D721Med (cell line): ENCODE data around the gene SKOR1.

Experiments
- DNase-seq: peaks from one replicate; pipeline ENCODE4 v3.0.0; 2011; ENCODE audit warnings: low spot score; ENCODE audit not compliant: insufficient read length
- FAIRE-seq: peaks from 2 replicates; lab custom pipeline; 2011; peaks lifted over from hg19 to GRCh38; lab: Jason Lieb, UNC
- TF ChIP-seq, protein P1 (sequence below): IDR thresholded peaks from 2 replicates; pipeline ENCODE4 v1.5.1; 2012; ENCODE audit warnings: mild to moderate bottlenecking, control low read depth; ENCODE audit not compliant: insufficient read depth; ENCODE audit errors: missing control alignments

SKOR1 gene

DNA sequence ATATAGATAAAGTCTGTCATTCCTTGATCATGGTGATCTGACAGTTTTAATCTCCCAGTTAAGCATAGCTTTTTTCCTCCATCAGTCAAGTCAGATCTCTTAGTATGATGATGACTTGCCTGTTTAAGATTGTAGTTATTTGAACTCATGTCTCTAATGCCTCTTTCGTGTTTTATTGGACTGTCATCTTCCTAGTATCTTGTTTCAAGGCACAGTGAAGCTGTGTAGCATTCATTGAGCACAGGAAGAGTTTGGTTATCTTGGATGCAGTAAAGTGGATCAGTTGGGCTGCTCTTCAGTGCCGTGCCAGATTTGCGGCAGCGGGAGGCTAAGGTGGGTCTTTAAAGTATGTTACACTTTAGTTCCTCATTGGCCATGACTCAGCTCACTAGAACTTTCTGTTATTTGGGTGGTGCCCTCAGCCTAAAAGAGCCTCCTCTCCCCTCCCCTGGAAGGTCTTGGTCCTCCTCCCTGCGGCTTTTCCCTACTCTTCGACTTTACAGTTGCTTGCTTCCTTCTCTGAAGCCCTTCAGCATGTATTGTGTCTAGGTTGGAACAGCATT is 45.7 kb upstream of the SKOR1 start:
- no peak for FAIRE-seq
- TF ChIP-seq, protein P1, sequence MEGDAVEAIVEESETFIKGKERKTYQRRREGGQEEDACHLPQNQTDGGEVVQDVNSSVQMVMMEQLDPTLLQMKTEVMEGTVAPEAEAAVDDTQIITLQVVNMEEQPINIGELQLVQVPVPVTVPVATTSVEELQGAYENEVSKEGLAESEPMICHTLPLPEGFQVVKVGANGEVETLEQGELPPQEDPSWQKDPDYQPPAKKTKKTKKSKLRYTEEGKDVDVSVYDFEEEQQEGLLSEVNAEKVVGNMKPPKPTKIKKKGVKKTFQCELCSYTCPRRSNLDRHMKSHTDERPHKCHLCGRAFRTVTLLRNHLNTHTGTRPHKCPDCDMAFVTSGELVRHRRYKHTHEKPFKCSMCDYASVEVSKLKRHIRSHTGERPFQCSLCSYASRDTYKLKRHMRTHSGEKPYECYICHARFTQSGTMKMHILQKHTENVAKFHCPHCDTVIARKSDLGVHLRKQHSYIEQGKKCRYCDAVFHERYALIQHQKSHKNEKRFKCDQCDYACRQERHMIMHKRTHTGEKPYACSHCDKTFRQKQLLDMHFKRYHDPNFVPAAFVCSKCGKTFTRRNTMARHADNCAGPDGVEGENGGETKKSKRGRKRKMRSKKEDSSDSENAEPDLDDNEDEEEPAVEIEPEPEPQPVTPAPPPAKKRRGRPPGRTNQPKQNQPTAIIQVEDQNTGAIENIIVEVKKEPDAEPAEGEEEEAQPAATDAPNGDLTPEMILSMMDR = no peak
- DNase-seq = no peak

DNA sequence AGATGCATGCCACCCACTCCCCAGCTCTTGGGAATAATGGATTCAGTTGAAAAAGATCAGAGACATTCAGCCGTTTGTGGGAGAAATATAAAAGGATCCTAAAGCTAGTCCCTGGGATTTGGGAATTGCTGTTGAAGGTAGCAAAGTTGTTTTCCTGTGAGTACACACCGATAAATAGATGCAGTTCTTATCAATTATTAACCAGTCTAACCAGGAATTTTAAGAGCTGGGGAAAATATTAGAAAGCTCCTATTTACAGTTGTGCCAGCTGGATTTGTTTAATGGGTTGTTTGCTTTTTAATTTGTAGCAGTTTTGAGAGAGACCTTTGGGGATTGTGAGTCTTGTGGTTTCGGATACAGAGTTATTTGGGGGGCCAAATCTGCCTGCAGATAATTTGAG is 44.2 kb upstream of the SKOR1 start:
- no peak for FAIRE-seq
- TF ChIP-seq, protein P1 = no peak
- DNase-seq = no peak

DNA sequence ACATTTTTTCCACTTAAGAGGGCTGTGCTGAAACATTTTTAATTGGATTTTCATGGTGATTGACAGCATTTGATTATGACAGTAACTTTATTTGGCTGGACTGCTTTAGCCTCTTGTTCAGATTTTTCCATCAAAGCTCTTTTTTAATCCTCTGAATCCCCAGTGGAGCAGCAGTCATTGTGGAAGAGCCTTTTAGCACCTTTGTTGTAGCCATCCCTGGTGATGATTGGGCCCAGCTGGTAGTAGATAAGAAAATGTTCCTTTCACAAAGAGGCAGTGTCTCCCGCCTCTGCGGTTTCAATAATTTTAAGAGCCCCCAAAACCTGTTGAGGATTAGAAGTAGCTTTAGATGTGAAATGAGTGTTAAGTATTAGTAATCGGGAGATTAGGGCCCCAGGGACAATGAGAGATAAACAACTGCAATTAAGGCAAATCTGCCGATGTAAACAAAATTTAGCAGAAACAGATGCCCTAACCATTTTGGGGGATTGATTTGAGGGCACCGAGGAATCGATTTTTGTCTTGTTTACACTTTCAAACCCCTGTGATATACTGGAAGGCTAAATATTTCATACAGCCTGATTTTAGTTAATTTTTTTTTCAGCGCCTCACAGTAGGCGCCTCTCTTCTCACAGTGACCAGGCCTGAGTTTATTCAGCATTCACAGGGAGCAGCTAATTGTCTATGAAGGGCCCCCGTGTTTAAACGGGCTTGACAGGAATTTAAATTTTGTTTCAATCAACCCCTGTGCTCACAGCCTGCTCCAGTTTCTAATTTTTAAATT is 43.2 kb upstream of the SKOR1 start:
- FAIRE-seq (peak; percentile 93), DNase-seq (peak; percentile 29)
- TF ChIP-seq, protein P1 = no peak

DNA sequence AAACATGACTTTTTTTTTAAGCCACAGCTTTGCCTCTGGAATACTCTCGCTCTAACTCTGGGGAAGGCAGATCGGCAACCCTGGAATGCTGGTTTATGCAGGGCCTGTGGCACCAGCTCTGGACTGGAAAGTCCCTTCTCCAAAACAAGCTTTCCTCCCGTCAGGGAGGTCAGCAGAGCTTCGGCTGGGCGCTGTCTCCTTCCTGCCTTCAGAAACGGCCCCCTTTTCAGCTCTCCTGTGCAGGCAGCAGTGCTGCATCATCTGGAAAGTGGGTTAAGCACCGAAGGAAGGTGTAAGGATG is 42.7 kb upstream of the SKOR1 start:
- TF ChIP-seq, protein P1 = no peak
- no peak for DNase-seq
- FAIRE-seq = no peak

DNA sequence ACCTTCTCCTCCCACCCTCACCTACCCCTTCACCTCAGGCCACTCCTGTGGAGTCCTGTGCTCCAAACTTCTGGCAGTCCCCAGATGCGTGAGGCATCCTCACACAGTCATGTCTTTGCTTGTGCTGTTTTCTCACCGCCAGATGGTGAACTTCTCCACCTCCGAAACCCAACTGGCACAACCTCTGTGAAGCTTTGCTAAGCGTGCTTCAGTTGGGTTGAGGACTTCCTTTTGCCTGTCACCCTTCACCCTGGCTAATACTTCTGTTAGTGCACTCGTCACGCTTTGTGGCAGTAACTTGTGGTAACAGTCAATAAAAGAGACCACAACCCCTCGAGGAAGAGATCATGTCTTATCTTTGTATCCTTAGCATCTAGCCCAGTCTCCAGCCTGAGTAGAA is 42.0 kb upstream of the SKOR1 start:
- TF ChIP-seq, protein P1 = no peak
- DNase-seq = no peak
- FAIRE-seq = no peak

DNA sequence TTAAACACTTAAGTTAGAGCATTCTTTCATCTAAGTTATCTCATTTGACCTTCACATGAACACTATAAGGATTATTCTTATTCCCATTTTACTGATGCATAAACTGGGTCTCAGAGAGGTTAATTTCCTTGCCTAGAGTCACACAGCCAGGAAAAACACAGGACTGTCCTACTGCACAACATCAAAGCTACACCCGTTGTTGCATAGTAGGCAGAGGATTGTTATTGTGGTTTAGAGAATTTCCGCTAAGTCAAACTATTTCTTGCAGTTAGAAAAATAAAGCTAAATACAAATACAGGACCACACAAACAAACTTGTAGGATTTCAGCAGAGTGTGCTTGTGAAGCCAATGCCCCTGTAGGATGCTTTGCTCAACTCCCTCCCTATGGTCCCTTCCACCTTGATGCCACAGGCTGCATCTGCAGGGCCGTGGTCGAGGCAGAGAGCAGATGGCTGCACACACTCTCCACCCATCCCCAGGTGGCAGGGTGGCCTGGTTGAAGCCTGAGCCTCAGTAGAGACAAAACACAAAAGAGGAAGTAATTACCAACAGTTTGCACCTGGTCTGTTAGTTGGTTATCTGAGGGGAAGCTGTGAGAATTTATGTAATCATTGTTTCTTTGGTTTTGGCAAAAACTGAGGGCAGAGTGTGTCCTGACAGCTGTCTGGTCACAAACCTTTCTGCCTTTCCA is 41.1 kb upstream of the SKOR1 start:
- TF ChIP-seq, protein P1 = no peak
- no peak for DNase-seq
- FAIRE-seq = no peak

DNA sequence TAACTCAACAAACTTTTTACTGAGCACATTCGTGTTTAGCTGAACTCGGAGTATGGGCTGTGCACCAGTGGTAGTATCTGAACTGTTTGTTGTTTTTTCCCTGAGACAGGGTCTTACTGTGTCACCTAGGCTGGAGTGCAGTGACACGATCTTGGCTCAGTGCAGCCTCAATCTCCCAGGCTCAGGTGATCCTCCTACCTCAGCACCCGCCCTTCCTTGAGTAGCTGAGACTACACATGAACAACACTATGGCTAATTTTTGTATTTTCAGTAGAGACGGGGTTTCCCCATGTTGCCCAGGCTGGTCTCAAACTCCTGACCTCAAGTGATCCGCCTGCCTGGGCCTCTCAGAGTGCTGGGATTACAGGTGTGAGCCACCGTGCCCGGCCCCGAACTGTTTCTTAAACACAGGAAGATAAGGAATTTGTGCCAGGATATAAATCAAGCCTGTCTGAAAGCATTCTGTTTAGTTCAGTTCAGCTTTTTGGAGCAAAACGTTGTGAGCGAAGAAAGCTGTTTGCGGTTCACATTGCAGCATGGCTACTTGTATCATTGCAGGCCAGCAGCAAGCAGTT is 40.4 kb upstream of the SKOR1 start:
- FAIRE-seq = no peak
- no peak for DNase-seq
- TF ChIP-seq, protein P1 = no peak
